NCI-H2029 treated with DMSO at 0.1 percent for 48 hours (cell line): ENCODE measurements around the gene PTPRD.

Experiments
- DNase-seq: peaks from one replicate; lab custom pipeline; 2025; lab: John Stamatoyannopoulos, UW

Gene PTPRD

DNA sequence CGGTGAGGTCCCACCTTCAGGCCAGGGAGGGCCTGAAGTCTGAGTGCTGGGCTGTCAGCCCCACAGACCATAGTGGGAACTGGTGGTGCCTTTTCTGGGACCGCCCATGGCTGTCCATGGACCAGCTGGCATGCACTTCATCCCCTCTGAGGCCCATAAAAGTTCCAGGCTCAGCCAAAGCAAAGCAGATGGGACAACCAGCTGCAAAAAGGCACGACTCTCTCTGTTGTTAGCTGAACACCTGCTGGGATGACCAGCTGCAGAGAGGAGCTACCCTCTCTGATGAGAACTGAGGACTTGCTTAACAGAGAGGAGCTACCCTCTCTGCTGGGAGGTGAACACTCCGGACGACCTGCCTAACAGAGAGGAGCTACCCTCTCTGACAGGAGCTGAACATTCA is 1968.9 kb downstream of the PTPRD start:
- no peak for DNase-seq

DNA sequence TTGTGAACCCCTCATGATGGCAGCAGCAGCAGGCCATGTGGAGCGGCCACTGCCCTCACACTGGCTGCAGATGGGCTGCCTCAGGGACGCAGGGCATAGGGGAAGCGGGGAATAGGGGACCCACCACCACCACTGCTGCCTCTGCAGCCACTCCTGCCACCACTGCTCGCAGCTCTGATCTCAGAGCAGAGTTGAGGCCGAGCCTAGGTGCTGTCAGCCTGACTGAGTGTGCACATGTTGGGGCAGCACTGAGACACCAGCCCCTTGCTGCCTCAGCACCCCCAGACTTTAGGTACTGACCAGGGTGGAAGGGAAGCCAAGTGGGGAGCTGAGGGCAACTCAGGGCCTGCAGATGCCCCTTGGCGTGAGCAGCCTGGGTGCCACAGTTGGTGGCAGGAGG is 1969.3 kb downstream of the PTPRD start:
- DNase-seq: no peak

DNA sequence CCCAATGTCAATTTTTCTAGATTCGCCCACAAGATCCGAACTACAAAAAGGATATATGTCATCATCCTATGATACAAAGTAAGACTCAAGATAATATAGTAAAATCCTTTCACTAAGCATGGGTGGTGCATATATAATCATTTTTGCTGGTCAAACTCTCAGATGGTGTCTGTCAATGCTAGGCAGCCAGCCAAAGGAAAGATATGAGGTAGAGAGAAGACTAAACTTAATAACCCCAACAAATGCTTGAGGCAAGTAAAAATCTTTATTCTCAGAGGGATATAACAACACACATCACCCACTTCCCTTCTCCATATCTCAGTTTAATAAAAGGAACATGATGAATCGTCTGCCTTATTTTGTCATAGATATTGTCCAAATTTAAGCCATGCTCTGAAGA is 1972.0 kb downstream of the PTPRD start:
- DNase-seq: no peak

DNA sequence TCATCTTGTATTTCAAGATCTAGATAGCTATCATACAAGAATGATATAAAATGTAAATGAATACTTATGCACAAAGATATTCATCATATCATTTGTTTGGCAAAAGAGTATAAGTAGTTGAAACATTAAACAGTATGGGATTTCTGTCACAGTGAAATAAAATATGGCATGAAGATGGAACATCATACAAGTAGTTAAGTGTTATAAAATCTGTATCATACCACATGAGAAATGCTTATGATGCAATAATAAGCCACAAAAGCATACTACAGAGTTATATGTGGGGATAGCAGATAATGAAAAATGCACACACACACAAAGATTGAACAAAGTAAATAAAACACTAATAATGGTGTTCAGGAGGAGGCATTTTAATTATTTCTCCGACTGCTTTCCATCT is 1975.2 kb downstream of the PTPRD start:
- DNase-seq: no peak

DNA sequence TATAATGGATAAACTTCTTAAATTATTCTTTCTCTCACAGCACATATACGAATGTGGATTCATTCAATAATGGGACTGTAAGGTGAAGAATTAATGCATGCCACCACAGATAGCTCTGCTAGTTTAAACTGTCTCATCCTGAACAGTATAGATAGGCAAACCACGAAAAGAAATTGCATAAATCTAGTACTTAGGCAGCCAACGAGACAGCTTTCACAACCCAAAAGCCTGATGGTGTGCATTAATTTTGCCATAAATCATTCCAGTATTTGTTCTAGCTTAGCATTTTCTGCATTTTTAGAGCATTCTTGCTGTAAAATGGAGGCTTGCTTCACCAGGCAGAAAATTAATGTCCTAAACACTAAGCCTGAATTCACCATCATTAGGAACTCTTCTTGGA is 1979.0 kb downstream of the PTPRD start:
- DNase-seq: no peak

DNA sequence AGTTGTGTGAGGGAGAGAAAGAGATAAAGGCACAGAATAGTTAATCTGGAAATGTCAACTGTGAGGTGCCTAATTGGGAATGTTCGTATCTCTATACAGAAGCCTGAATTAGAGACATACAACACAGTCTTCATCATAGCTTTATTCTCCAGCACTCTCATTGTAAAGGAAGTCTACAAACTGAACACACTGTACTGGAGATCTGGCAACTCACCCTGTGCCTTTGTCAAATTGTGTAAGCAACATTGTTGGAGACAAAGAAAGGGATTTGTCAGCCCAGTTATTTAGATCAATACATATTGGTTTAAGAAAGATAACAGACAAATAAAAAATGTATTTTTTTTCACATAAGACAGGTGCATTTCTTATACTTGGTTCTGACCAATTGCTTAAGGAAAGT is 1980.3 kb downstream of the PTPRD start:
- no peak for DNase-seq

DNA sequence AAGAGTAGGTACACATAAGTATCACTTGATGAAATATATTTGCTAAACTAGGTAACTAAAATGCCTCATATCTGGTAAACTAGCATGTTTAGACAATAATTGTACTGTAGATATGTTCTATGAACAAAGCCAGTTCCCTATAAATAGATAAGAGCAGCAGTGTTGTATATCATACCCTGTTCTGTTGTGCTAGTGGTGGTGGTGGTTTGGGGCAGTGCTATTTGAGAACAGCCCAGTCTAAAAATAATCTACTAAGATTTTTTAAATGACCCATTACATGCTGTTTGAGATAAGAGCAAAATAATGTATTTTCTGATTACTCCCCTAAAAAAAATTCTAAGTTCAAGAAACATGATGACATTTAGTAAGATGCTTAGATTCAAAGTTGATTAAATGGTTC is 1984.0 kb downstream of the PTPRD start:
- DNase-seq: no peak

DNA sequence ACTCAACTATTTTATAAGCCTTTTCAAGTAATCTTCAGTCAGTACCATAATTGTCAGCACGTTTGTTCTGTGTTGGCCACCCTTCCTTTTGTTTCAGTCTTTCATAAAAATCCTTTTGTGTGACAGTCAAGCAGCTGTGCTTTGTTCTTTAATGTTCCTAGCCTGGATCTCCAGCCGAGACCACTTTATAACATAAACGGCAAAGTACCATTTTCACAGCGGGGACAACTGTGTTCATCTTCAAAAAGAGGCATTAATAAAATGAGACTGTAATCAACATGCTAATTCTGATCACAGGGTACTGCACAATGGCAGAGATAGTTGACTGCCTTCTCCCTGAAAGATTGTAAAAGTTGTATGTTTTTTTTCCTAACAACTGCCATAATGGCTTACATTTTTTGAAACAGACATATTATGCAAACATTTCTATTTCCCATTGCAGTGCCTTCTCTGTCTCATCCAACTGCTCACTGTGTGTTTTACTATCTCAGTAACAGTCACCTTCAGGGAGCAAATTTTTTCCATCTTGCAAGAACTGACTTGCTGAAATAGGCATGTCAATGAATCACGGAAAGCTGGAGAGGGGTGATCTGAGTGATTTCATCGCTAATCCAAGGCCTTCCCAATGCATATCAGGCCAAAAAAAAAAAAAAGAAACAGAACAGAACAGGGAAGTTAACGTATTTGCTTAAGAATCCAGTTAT is 1984.7 kb downstream of the PTPRD start:
- DNase-seq: no peak

DNA sequence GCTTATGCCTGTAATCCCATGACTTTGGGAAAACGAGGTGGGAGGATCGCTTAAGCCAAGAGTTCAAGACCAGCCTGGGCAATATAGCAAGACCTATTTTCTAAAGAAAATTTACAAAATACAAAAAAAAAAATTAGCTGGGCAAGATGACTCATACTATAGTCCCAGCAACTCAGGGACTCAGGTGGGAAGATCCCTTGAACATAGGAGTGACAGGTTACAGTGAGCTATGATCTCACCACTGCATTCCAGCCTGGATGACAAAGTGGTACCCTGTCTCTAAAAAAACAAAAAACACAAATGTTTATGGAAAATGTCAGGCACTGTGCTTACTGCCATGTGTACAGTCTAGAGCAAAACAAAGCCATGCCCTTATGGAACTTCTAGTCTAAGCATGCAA is 1989.9 kb downstream of the PTPRD start:
- no peak for DNase-seq

DNA sequence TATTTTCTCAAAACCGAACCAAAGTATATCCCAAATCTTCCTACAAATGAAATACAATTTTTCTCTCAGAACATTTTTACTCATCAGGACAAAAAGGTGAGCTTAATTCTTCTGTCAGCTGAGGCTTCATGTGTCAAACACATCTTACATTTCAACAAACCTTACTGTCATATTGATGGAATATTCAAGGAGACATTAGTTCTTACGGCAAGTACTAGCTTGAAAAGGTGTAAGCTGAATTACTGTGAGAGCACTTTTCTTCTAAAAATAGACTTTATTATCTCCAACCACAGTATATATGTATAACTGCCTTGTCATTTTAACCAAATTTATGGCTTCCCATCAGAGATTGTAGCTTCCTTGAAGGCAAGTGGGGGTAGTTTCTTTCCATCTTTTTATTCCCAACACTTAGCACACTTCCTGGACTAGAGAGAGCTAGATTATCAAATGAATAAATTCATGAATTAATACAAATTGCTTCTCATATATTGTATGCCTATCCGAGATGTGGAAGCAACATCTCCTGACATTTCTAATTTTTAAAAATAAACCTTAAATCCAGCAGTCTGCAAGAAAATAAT is 1990.5 kb downstream of the PTPRD start:
- no peak for DNase-seq

DNA sequence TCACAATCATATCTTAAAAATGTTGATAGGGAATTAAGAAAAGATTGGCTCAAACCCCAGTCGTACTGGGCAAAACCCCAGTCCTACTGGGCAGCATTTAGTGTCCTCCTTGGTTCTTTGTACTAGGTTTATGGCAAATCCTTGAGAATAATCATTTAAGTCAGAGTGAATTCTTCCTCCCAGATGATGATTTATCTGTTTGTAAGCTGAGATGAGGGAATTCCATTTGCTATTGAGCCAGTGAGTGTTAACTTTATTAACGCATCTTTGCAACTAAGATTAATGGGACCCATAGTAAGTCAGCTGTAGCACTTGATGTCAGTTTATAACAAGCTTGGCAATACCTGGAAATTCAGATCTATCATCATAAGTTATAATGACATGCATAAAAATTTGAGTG is 1991.4 kb downstream of the PTPRD start:
- no peak for DNase-seq

DNA sequence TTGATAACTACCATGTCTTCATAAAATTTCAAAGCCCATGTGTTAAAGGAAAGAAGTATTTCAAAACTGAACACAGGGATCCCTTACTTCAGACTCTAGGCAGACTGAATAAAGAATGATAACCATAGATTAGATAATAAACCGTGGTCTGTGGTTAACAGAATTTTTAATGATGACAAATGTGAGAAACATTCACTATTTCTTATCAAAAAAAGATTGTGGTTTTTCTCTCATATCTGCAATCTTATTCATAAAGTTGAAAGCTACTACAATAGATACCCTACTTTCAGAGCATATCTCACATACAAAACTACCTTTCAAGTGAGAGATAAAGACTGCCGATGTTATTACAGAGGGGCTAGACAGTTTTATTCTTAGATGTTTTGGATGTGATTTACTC is 1996.4 kb downstream of the PTPRD start:
- no peak for DNase-seq

DNA sequence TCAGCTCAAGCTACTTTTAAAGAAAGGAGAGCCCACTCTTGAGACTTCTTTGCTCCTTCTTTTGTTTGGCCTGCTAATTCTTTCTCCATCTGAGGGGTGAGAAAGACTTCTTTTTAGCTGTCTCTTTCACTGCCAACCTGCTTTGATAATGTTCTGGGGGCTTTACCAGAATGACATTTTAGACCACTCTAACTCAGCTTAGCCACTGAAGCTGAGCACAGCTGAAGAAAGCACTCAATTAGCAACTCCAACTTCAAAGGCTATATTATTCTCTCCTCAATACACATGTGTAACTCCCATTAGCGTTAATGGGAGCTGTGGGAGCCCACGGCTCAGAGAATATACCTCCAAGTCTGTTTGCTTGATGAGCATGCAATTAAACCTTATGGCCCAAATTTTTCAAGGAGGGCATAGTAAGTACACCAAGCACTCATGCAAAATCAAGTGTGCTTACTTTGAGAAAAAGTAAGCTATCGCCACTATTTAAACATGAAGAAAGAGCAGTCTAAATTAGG is 1997.8 kb downstream of the PTPRD start:
- DNase-seq: no peak

DNA sequence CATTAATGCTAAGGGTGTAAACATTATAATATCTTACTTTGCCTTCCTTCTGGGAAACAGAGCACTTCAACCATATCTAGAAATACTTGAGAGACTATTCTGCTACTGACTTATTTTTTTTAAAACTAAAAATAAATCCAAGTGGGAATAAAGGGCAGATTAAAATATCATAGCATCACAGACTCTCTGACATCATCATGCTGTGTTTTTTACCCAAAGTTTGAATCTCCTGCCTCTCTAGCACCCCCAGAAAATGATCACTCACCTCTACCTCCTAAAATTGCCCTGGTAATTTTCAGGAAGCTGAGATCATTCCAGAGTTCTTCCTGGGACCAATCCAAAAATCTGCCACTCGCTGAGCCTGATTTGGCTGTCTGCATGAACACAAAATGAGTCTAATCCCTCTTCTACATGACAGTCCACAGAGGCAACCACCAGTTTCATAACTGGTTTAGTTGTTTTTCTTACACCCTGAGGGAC is 1999.4 kb downstream of the PTPRD start:
- no peak for DNase-seq

DNA sequence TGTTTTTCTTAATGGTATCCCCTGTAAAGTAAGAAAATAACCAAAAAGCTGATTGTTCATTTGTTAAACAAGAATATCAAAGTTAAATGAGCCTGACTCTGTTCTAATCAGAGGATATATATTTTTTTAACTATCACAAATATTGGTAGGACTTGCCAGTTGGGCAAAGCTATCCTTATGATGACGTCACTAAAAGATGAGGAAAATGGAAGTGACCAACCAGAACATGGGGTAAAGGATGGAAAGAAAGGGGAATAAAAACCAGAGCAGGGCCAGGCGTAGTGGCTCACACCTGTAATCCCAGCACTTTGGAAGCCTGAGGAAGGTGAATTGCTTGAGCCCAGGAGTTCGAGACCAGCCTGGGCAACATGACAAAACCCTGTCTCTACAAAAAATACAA is 2001.6 kb downstream of the PTPRD start:
- no peak for DNase-seq

DNA sequence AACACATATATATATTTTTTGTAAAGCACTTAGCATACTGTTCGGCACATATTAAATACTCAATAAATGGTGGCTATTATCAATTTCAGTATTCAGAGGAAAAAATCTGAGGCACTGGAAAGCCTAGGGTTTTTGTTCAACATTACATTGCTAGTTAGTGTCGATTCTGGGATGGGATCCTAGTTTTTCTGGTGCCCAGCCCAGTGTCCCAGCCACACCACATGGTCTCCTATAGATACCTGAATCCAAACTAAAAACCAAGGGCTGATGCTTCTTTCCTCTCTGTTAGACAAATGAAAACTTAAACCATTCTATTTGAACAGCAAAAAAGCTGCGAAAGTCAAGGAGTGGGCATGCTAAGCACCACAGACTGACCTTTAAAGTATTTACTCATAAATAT is 2002.5 kb downstream of the PTPRD start:
- no peak for DNase-seq

DNA sequence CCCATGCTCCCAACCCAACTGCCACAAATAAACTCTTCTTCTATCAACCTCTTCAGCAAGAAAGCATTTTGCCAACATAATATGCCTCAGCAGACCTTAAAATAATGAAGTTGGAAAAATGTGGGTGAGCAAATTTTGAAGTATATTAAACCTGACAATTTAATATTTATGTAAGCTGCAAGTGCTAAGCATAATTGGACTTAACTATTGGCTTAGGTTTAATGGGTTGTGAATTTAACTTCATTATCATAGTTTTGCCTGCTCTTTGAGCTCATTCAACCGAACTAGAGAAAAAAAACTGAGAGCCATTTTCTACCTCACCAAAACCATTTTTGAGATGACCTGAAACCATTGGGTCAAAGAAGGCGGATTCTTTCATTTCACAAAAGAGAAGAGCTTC is 2007.7 kb downstream of the PTPRD start:
- DNase-seq: no peak

DNA sequence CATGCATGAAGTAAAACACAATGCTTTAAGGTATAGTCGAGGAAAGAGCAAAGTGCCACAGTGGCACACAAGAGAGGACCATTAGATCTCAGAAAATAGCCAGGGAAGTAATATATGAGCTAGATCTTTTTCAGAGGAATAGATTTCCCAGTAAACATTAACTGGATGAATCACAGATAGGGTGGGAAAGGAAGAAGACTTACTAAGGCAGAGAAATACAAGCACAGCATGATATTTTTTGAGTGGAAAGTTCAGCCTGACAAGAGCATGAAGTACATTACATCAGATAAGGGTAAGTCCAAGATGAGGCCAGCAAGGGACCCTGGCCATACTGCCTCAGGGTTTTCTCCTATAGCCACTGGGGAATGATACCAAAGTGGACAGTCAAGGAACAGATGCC is 2008.6 kb downstream of the PTPRD start:
- no peak for DNase-seq

DNA sequence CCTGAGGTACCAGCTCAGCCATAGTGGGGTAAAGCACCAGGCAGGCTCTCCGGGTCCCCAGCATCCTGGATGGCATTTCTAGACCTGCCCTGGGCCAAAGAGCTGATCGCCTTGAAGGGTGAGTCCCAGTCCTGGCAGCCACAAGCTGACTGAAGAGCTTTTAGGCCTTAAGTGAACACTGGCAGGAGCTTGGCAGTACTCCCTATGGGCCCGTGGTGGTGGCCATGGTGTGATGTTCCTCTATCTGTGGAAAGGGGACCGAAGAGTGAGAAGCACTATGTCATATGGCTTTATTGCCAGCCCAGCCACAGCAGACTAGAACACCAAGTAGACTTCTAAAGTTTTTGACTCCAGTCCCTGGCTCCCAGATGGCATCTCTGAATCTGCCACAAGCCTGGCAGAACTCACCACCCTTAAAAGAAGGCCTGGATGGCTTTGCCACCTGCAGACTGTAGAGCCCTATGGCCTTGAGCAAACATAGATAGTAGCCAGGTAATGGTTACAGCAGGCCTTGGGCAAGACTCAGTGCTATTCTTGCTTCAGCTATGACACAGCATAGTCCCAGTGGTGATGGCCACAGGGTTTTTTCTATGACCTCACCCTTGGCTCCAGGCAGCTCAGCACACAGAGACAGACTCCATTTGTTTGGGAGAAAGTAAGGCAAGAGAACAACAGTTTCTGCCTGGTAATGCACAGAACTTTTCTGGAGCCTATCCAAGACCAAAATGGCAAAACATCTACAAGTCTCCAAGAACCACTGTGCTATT is 2011.7 kb downstream of the PTPRD start:
- DNase-seq: no peak

DNA sequence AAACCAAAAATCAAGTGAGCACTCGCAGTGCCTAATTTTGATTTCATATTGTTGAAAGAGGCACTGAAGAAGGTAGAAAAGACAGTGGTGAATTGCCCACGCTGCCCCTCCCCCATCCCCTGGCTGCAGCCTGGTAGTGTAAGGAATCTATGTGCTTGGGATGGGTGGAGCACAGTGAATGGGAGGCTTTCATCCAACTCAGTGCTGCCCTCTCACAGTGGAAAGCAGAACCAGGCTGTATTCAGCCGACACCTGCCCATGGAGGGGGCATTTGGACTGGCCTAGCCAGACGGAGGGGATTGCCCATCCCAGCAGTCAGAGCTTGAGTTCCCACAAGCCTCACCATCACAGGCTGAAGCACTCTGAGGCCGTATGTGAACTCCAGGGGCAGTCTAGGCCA is 2012.9 kb downstream of the PTPRD start:
- no peak for DNase-seq

DNA sequence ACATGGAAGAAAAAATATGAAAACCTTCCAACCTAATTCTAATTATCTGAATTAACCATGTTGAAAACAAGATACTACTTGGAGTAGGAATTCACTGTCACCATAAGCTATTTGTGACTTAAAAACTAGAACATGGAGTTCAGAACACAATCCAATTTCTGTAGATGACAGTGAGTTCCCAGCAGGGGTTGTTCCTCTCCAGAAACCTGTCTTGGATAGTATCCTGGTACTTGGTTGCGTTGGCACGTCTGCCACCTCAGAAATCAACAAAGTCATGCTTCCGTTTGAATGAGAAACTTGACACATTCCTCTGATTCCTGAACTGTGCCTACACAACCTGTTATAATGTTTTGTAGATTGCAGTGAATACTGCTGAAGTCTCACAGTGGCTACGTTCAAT is 2023.3 kb downstream of the PTPRD start:
- no peak for DNase-seq

DNA sequence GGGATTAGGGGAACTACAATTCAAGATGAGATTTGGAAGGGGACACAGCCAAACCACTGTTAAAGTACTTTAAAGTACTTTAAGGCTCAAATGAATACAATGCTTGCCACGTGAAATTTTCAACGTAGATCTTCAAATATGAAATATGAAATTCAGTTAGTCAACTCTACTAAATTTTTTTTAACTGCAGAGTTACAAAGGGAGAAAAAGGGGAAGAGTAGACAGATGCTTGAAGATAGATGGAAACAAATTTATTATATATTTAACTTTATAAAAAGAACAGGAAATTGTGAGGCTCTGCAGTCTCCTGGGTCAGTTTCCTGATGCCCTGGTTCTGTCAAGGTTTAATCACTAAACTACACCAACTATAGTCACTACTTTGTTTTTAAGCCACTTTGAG is 2027.8 kb downstream of the PTPRD start:
- no peak for DNase-seq

DNA sequence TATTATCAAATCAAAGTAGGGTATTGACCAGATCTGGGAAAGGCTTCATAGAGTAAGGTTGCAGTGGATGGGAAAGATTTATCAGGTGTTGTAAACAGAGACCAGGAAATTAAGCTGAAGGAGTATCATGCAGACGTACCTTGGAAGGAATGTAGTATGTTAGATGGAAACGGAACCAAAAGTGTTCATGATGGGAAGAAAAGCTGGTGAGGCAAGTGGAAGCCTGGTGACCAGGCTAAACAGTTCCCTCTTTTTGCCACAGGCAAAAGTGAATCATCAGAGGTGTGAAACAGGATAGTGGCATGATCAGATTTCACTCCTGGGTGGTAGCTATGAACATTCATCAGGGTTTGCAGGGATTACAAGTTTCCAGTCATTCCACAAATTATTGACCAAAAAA is 2033.1 kb downstream of the PTPRD start:
- DNase-seq: no peak
